Thyroid gland (tissue), 4 donors: ENCODE results near the gene CCDC160. TPM values are rescaled to one million over a fixed set of nuclear protein-coding genes. Genes with fewer than 3 reads are reported as not detected.
"Not testable (repeated sequence)": the region's sequence is repeated elsewhere in the genome, so short reads cannot be mapped to it uniquely, and the experiment has no call there.

Experiments used
- DNase-seq, 2 donors: peaks; one replicate each; pipeline ENCODE4 v3.0.0-alpha.2; 2019
- H3K27ac ChIP-seq, 3 donors: fragments of 200-600 bp; sonication (generic); 1 replicate in 2 of 3; 2 replicates in 1 of 3; pipeline ENCODE4 v1.5.1; 2016 to 2019; ENCODE audit warnings: mild to moderate bottlenecking in 1 of 3, moderate library complexity in 1 of 3
- H3K27me3 ChIP-seq: fragments of 200-600 bp; sonication (generic); one replicate; pipeline ENCODE4 v1.5.1; 2019
- H3K36me3 ChIP-seq, 2 donors: fragments of 200-600 bp; sonication (generic); one replicate each; pipeline ENCODE4 v1.5.1; 2016 to 2019
- H3K4me1 ChIP-seq, 2 donors: fragments of 200-600 bp; sonication (generic); one replicate each; pipeline ENCODE4 v1.5.1; 2017 to 2019
- H3K4me3 ChIP-seq, 3 donors: fragments of 200-600 bp; sonication (generic); replicated peaks in 1 of 3; 1 replicate in 2 of 3; 2 replicates in 1 of 3; pipeline ENCODE4 v1.5.1; 2016; ENCODE audit warnings: mild to moderate bottlenecking in 1 of 3
- H3K9me3 ChIP-seq: fragments of 200-600 bp; sonication (generic); one replicate; pipeline ENCODE4 v1.5.1; 2017
- POLR2A ChIP-seq, 2 donors: fragments of 450-650 bp; IDR thresholded peaks; one replicate each; pipeline ENCODE4 v1.6.1; 2017; ENCODE audit warnings: antibody characterized with exemption in 2 of 2, mild to moderate bottlenecking in 2 of 2, moderate library complexity in 1 of 2
- WGBS, 2 donors: methylation state at CpG; one replicate each; pipeline ENCODE4 v1.1.5; 2017; 5-methylcytosine and 5-hydroxymethylcytosine counted together
- intact Hi-C: fragments of 100-400 bp; cut with DNase I; formaldehyde crosslinking; loops from one replicate; pipeline ENCODE4 v1.15.1; 2023
- total RNA-seq, 4 donors: library from RNA; depleted of rRNA; stranded (reverse); fragments of >200 nt; gene quantifications; one replicate each; pipeline ENCODE4 v1.2.3, GENCODE V29; 2016
- TF ChIP-seq, protein P1 (sequence below), 6 experiments: fragments of 200-600 bp in 3 of 6; fragments of 450-650 bp in 3 of 6; sonication (generic) in 3 of 6; IDR thresholded peaks; one replicate each; pipeline ENCODE4 v1.5.1; 2016 to 2019; ENCODE audit warnings: antibody characterized with exemption in 6 of 6, mild to moderate bottlenecking in 2 of 6, inconsistent platforms in 1 of 6, moderate library complexity in 1 of 6

Gene CCDC160
- total RNA-seq, 4 donors from 2014 or later = 0.81 to 0.89 TPM; not detected in 2

DNA sequence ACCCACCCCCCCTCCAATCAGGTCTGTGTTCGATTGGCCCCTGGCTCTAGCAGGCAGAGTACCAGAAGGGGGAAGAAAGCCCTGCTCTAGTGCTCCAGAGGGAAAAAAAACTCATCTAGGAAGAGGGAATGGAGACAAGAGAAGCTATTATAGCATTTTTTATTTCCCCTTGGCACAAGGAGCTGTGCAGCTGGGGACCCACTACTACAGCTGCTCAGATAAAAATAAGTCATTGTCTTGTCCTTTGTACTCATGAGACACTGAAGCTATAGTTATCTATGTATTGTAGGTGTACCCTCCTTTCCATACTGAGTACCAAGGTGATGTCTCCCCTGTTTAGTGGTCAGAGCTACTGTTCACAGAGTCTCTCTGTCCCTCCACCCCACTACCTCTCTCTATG is 14.3 kb downstream of the CCDC160 start:
- DNase-seq = no peak
- intact Hi-C loops = no loop called here
- H3K9me3 ChIP-seq = no peaks in the 10 kb centered on the region
- H3K27me3 ChIP-seq = no peaks in the 10 kb centered on the region
- 65 to 70% methylated on average over 1 of the region's 1 CpG for WGBS, 2 donors
- H3K4me3 ChIP-seq = no peak overlapping the region
- H3K36me3 ChIP-seq = no peaks in the 10 kb centered on the region
- H3K27ac ChIP-seq = no peak overlapping the region
- TF ChIP-seq, protein P1, sequence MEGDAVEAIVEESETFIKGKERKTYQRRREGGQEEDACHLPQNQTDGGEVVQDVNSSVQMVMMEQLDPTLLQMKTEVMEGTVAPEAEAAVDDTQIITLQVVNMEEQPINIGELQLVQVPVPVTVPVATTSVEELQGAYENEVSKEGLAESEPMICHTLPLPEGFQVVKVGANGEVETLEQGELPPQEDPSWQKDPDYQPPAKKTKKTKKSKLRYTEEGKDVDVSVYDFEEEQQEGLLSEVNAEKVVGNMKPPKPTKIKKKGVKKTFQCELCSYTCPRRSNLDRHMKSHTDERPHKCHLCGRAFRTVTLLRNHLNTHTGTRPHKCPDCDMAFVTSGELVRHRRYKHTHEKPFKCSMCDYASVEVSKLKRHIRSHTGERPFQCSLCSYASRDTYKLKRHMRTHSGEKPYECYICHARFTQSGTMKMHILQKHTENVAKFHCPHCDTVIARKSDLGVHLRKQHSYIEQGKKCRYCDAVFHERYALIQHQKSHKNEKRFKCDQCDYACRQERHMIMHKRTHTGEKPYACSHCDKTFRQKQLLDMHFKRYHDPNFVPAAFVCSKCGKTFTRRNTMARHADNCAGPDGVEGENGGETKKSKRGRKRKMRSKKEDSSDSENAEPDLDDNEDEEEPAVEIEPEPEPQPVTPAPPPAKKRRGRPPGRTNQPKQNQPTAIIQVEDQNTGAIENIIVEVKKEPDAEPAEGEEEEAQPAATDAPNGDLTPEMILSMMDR (IDR thresholded peaks at IDR 0.05) = no peak
- no peak for TF ChIP-seq POLR2A (IDR thresholded peaks at IDR 0.05)
- no peaks in the 10 kb centered on the region for H3K4me1 ChIP-seq

DNA sequence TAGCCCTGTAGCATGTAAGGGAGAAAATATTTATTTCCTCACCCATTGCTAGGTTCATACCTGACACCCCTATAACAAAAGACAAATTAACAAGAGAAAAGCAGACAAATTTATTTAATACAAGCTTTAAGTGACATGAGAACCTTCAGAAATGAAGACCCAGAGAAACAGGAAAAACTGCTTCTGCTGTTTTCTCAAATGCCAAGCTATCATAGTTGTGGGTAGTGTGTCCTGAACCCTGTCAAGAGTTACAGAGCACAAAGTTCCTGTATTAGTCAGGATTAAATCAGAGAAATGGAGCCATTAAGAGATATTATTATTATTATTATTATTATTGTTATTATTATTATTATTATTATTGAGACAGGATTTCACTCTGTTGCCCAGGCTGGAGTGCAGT is 17.5 kb downstream of the CCDC160 start:
- H3K36me3 ChIP-seq = no peaks in the 10 kb centered on the region
- no peaks in the 10 kb centered on the region for H3K9me3 ChIP-seq
- no peak overlapping the region for H3K27ac ChIP-seq
- intact Hi-C loops = no loop called here
- no peaks in the 10 kb centered on the region for H3K27me3 ChIP-seq
- DNase-seq = no peak
- no peak for TF ChIP-seq POLR2A (IDR thresholded peaks at IDR 0.05)
- TF ChIP-seq, protein P1 (IDR thresholded peaks at IDR 0.05) = no peak
- H3K4me3 ChIP-seq = no peak overlapping the region
- no peaks in the 10 kb centered on the region for H3K4me1 ChIP-seq

DNA sequence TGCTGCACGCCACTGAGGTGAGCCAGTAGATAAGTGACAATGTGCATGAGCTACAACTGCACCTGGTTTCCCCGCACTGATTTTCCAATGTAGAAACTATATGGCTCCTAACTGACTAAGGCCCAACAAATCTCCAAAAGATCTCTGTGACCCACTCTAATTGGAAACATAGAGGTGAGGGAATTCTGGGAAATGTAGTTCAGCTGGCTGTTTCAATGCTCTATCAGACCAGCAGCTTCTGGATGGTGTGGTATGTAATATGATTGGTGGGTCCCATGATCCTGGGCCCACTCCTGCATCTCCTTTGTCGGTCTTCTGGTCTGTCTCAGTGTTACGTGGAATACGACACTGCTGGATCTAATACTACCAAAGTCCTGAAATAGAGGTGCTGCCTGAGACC is 18.6 kb downstream of the CCDC160 start:
- Histone ChIP-seq H3K36me3 (no peaks in the 10 kb centered on the region), H3K4me1 (no peaks in the 10 kb centered on the region), H3K27ac (no peak overlapping the region), H3K9me3 (no peaks in the 10 kb centered on the region), H3K27me3 (no peaks in the 10 kb centered on the region), H3K4me3 (no peak overlapping the region)
- TF ChIP-seq, protein P1 (IDR thresholded peaks at IDR 0.05) = no peak
- intact Hi-C loops = no loop called here
- DNase-seq = no peak
- WGBS, 2 donors = 95 to 98% methylated on average over 5 of the region's 5 CpGs

DNA sequence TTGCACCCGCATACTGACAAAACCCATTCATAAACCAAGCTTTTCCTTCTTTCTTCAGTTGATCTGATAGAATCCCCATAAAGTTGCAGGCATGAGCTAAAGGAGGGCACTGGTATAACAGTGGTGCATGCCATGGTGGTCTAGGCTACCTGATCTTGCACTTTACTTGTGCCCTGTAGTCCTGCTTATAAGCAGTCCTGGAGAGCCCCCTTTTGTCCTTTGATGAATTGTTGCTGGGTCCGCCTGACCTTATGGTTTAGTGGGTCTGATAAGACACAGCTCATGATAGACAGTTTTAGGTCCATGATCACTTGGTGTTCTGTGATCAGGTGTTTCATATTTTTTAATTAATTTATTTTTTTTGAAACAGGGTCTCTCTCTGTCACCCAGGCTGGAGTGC is 19.7 kb downstream of the CCDC160 start:
- no peaks in the 10 kb centered on the region for H3K27me3 ChIP-seq
- TF ChIP-seq, protein P1 (IDR thresholded peaks at IDR 0.05) = no peak
- TF ChIP-seq POLR2A (IDR thresholded peaks at IDR 0.05) = no peak
- H3K36me3 ChIP-seq = no peaks in the 10 kb centered on the region
- no peaks in the 10 kb centered on the region for H3K4me1 ChIP-seq
- intact Hi-C loops = no loop called here
- no peak for DNase-seq
- no peaks in the 10 kb centered on the region for H3K9me3 ChIP-seq
- no peak overlapping the region for H3K4me3 ChIP-seq
- H3K27ac ChIP-seq = no peak overlapping the region
- WGBS, 2 donors = 100% methylated on average over 2 of the region's 2 CpGs

DNA sequence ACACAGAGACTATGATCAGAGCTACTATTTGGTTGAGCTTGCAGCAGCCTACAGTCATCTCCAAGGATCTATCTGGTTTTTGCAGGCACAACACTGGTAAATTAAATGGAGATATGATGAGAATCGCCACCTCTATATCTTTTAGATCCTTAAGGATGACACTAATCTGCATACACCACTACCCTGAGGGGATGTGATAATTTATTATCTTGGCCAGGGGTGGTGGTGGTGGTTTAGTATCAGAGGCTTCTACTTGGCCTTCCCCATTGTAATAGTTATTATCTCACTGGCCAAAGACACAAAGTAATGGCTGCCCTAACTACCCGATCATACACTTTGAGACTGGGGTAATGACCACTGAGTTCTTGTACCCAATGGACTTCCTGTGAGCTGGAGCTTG is 21.2 kb downstream of the CCDC160 start:
- no peaks in the 10 kb centered on the region for H3K9me3 ChIP-seq
- H3K27me3 ChIP-seq = no peaks in the 10 kb centered on the region
- intact Hi-C loops = no loop called here
- no peaks in the 10 kb centered on the region for H3K36me3 ChIP-seq
- no peaks in the 10 kb centered on the region for H3K4me1 ChIP-seq
- no peak for DNase-seq
- 100% methylated on average over 2 of the region's 2 CpGs for WGBS, 2 donors
- TF ChIP-seq, protein P1 (IDR thresholded peaks at IDR 0.05) = no peak
- no peak for TF ChIP-seq POLR2A (IDR thresholded peaks at IDR 0.05)
- no peak overlapping the region for H3K27ac ChIP-seq
- no peak overlapping the region for H3K4me3 ChIP-seq

DNA sequence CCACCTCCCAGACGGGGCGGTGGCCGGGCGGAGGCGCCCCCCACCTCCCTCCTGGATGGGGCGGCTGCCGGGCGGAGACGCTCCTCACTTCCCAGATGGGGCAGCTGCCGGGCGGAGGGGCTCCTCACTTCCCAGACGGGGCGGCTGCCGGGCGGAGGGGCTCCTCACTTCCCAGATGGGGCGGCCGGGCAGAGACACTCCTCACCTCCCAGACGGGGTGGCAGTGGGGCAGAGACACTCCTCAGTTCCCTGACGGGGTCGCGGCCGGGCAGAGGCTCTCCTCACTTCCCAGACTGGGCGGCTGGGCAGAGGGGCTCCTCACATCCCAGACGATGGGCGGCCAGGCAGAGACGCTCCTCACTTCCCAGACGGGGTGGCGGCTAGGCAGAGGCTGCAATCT is 49.0 kb downstream of the CCDC160 start:
- H3K27me3 ChIP-seq, H3K4me3 ChIP-seq, H3K36me3 ChIP-seq, H3K4me1 ChIP-seq, DNase-seq, intact Hi-C loops, H3K27ac ChIP-seq, H3K9me3 ChIP-seq: not testable (repeated sequence)
- WGBS, 2 donors = no CpG with 5 or more reads among the region's 28 CpGs
